Fibroblast of lung (primary cell): ENCODE results near the gene NEK7. TPM values are rescaled to one million over a fixed set of nuclear protein-coding genes. Genes with fewer than 3 reads are reported as not detected.

Source experiments
- DNase-seq, 2 donors: peaks; one replicate each; pipeline versions ENCODE4 v3.0.0 to v3.0.0-alpha.2; 2010; ENCODE audit warnings: low read depth in 2 of 2
- H2AFZ ChIP-seq: 2 replicates; pipeline ENCODE4 v1.5.1; 2012; ENCODE audit warnings: low read length, control low read depth, inconsistent platforms
- H3K27ac ChIP-seq: 2 replicates; pipeline ENCODE4 v1.5.1; 2011; ENCODE audit warnings: low read length, control low read depth; ENCODE audit not compliant: insufficient read depth
- H3K27me3 ChIP-seq: 2 replicates; pipeline ENCODE4 v1.5.1; 2011; ENCODE audit warnings: mild to moderate bottlenecking, low read length; ENCODE audit not compliant: control insufficient read depth, insufficient read depth
- H3K36me3 ChIP-seq: 2 replicates; pipeline ENCODE4 v1.5.1; 2011; ENCODE audit warnings: low read length; ENCODE audit not compliant: control insufficient read depth, insufficient read depth
- H3K4me1 ChIP-seq: 2 replicates; pipeline ENCODE4 v1.5.1; 2011; ENCODE audit warnings: low read length; ENCODE audit not compliant: control insufficient read depth, insufficient read depth; ENCODE audit errors: extremely low read depth
- H3K4me2 ChIP-seq: 2 replicates; pipeline ENCODE4 v1.5.1; 2011; ENCODE audit warnings: low read length, control low read depth; ENCODE audit not compliant: insufficient read depth; ENCODE audit errors: extremely low read depth
- H3K4me3 ChIP-seq, 4 experiments: fragments of 200-600 bp in 1 of 4; sonication (generic) in 1 of 4; replicated peaks in 1 of 4; 2 replicates each; pipeline ENCODE4 v1.5.1; 2011 to 2016; ENCODE audit warnings: low read length in 4 of 4, low read depth in 3 of 4, mild to moderate bottlenecking in 3 of 4, control low read depth in 2 of 4, inconsistent platforms in 1 of 4, mixed read lengths in 1 of 4; ENCODE audit not compliant: insufficient read depth in 1 of 4; ENCODE audit errors: control extremely low read depth in 1 of 4
- H3K79me2 ChIP-seq: 2 replicates; pipeline ENCODE4 v1.5.1; 2012; ENCODE audit warnings: mild to moderate bottlenecking, low read length, inconsistent platforms; ENCODE audit not compliant: control insufficient read depth, insufficient read depth
- H3K9ac ChIP-seq: 2 replicates; pipeline ENCODE4 v1.5.1; 2011; ENCODE audit warnings: mild to moderate bottlenecking, low read length, control low read depth; ENCODE audit not compliant: insufficient read depth
- H3K9me3 ChIP-seq: 2 replicates; pipeline ENCODE4 v1.5.1; 2012; ENCODE audit warnings: low read depth, low read length; ENCODE audit not compliant: control insufficient read depth, insufficient read depth
- H4K20me1 ChIP-seq: 2 replicates; pipeline ENCODE4 v1.5.1; 2011; ENCODE audit warnings: low read length; ENCODE audit not compliant: control insufficient read depth, insufficient read depth; ENCODE audit errors: extremely low read depth
- CTCF ChIP-seq, 2 donors: IDR thresholded peaks in 1 of 2; conservative IDR thresholded peaks in 1 of 2; 1 replicate in 1 of 2; 2 replicates in 1 of 2; pipeline ENCODE4 v1.5.1; 2011 to 2012; ENCODE audit warnings: low read length in 2 of 2, control low read depth in 1 of 2, inconsistent platforms in 1 of 2, low read depth in 1 of 2, mild to moderate bottlenecking in 1 of 2
- EZH2 ChIP-seq: IDR thresholded peaks from 2 replicates; pipeline ENCODE4 v1.5.1; 2012; ENCODE audit warnings: low read length, control low read depth, mild to moderate bottlenecking; ENCODE audit errors: missing control alignments
- polyA plus RNA-seq, 2 donors: library from polyadenylated mRNA; depleted of rRNA in 1 of 2; stranded (reverse) in 1 of 2; unstranded in 1 of 2; fragments of >200 nt; gene quantifications; 2 replicates each; pipeline ENCODE4 v1.2.1, GENCODE V29; 2011 to 2012; ENCODE audit warnings: missing spikeins in 1 of 2
- total RNA-seq: library from RNA; depleted of rRNA; stranded (reverse); fragments of >200 nt; gene quantifications from 2 replicates; pipeline ENCODE4 v1.2.1, GENCODE V29; 2014

Gene NEK7
- total and polyA plus RNA-seq, 2 donors (not counting 1 experiment from before 2014, with no cell fraction given), result 90.5 to 207 TPM

DNA sequence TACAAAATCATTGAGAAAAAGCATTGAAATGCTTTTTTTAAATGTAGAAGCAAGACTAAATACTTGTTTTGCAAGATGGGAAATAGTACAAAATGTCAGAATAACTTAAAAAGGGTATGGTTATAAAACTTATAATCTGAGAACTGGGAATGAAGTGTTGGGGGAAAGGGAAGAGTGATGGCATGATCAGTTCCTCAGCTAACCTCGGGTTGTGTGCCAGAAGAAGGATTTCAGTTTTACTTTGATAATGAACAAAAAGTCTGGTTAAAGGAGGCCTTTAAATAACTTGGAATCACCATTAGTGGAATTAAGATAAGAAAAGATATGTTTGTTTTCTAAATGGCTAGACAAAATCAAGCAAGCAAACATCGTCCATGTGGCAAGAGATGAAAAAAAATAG is 20.7 kb downstream of the NEK7 start:
- no peak overlapping the region for H3K27ac ChIP-seq

DNA sequence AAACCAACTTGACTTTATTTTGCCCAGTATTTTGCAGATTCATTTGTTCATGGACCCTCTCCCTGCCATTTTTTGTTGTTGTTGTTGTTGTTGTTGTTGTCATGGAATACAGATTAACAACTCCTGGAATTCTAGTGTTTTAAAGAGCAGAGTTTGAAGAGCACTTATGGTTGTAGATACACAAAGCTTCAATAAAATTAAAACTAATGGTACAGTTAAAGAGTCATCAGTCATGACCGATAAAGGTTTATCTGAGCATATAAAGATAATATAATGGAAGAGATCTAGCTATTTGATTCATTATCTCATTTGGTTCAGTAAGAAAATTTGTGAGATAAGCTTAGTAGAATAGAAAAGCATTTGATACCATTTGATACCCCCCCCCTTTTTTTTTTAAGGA is 21.8 kb downstream of the NEK7 start:
- Histone ChIP-seq H2AFZ (no peak overlapping the region), H3K79me2 (peaks cover 86% of the 10 kb centered on the region), H3K4me3 (no peak overlapping the region), H3K27me3 (no peaks in the 10 kb centered on the region), H3K36me3 (no peaks in the 10 kb centered on the region), H3K27ac (no peak overlapping the region), H3K4me2 (no peak overlapping the region), H4K20me1 (no peaks in the 10 kb centered on the region), H3K9ac (no peak overlapping the region), H3K4me1 (no peaks in the 10 kb centered on the region), H3K9me3 (no peaks in the 10 kb centered on the region)
- TF ChIP-seq EZH2, result no peak
- no peak for TF ChIP-seq CTCF (conservative IDR thresholded peaks at IDR 0.05 in 1 of 2, IDR thresholded peaks at IDR 0.05 in 1 of 2; ENCODE audit: low read depth in 1 of 2, low read length in 2 of 2)
- no peak for DNase-seq

More for the DNA sequence above, 20.7 kb downstream of the NEK7 start:
- Histone ChIP-seq H3K9ac (no peak overlapping the region), H3K4me1 (no peaks in the 10 kb centered on the region), H3K4me2 (peak overlapping the region; percentile 4), H3K4me3 (no peak overlapping the region), H3K36me3 (no peaks in the 10 kb centered on the region), H3K79me2 (peaks cover 87% of the 10 kb centered on the region), H4K20me1 (no peaks in the 10 kb centered on the region), H2AFZ (no peak overlapping the region), H3K9me3 (no peaks in the 10 kb centered on the region), H3K27me3 (no peaks in the 10 kb centered on the region)
- TF ChIP-seq EZH2 (no peak), CTCF (conservative IDR thresholded peaks at IDR 0.05 in 1 of 2, IDR thresholded peaks at IDR 0.05 in 1 of 2; ENCODE audit: low read depth in 1 of 2, low read length in 2 of 2) (no peak)
- DNase-seq, result no peak

GRCh38 chr1:198179556-198179981 is 22.8 kb downstream of the NEK7 start:
- H3K4me1 ChIP-seq, result no peaks in the 10 kb centered on the region
- H3K36me3 ChIP-seq, result no peaks in the 10 kb centered on the region
- no peak overlapping the region for H3K4me3 ChIP-seq
- no peaks in the 10 kb centered on the region for H4K20me1 ChIP-seq
- no peak overlapping the region for H2AFZ ChIP-seq
- no peak overlapping the region for H3K9ac ChIP-seq
- peak; percentile 73 to 84 for DNase-seq
- H3K79me2 ChIP-seq, result peaks cover 85% of the 10 kb centered on the region
- TF ChIP-seq EZH2, result no peak
- TF ChIP-seq CTCF (conservative IDR thresholded peaks at IDR 0.05 in 1 of 2, IDR thresholded peaks at IDR 0.05 in 1 of 2; ENCODE audit: low read depth in 1 of 2, low read length in 2 of 2), result no peak
- H3K4me2 ChIP-seq, result no peak overlapping the region
- H3K9me3 ChIP-seq, result no peaks in the 10 kb centered on the region
- no peaks in the 10 kb centered on the region for H3K27me3 ChIP-seq
- no peak overlapping the region for H3K27ac ChIP-seq
